Right lobe of liver (tissue), 6 donors: ENCODE data around the gene CUL3. TPM values are rescaled to one million over a fixed set of nuclear protein-coding genes. Genes with fewer than 3 reads are reported as not detected.

ENCODE experiments used
- ATAC-seq, 4 donors: fragments of 200-7000 bp; cut with Tn5 transposase; one replicate each; pipeline ENCODE4 v1.9.1; 2020; ENCODE audit warnings: mild to moderate bottlenecking in 4 of 4, moderate library complexity in 4 of 4
- DNase-seq, 3 donors: peaks; one replicate each; pipeline ENCODE4 v3.0.0-alpha.2; 2020
- H3K27ac ChIP-seq, 3 donors: fragments of 200-600 bp; one replicate each; pipeline ENCODE4 v1.8.0; 2022
- H3K27me3 ChIP-seq, 2 donors: fragments of 200-600 bp; one replicate each; pipeline ENCODE4 v1.8.0; 2022
- H3K36me3 ChIP-seq, 4 donors: fragments of 200-600 bp; sonication (generic) in 1 of 4; one replicate each; pipeline versions ENCODE4 v1.5.1 to v1.8.0; 2017 to 2022; ENCODE audit warnings: control low read depth in 1 of 4
- H3K4me1 ChIP-seq, 4 donors: fragments of 200-600 bp; sonication (generic) in 1 of 4; one replicate each; pipeline versions ENCODE4 v1.5.1 to v1.8.0; 2017 to 2022; ENCODE audit warnings: control low read depth in 1 of 4
- H3K4me3 ChIP-seq, 3 donors: fragments of 200-600 bp; one replicate each; pipeline ENCODE4 v1.8.0; 2022
- H3K9me3 ChIP-seq, 4 donors: fragments of 200-600 bp; sonication (generic) in 1 of 4; one replicate each; pipeline versions ENCODE4 v1.5.1 to v1.8.0; 2017 to 2022; ENCODE audit warnings: control low read depth in 1 of 4
- POLR2A ChIP-seq: fragments of 450-650 bp; IDR thresholded peaks from one replicate; pipeline ENCODE4 v1.6.1; 2017; ENCODE audit warnings: antibody characterized with exemption, mild to moderate bottlenecking
- WGBS: methylation state at CpG from one replicate; pipeline ENCODE4 v1.1.6; 2018; ENCODE audit warnings: low coverage, low lambda C conversion rate; ENCODE audit not compliant: insufficient coverage; ENCODE audit errors: missing lambda C conversion rate; 5-methylcytosine and 5-hydroxymethylcytosine counted together
- intact Hi-C, 2 donors: fragments of 100-400 bp; cut with DNase I; formaldehyde crosslinking; loops; one replicate each; pipeline versions ENCODE4 v1.11.2 to v1.14.1; 2022
- total RNA-seq, 6 experiments: library from RNA; depleted of rRNA in 2 of 6; stranded (reverse); fragments of >200 nt in 2 of 6; fragmentation: NEBNext Ultra II Directional in 3 of 6; extraction: Animal tissue kit (Norgen Biotek cat#: 25700) in 3 of 6; gene quantifications; one replicate each; pipeline versions ENCODE4 v1.1.0 to v1.2.4, GENCODE V29; 2016 to 2023
- TF ChIP-seq, protein P1 (sequence below), 4 donors: fragments of 200-600 bp in 3 of 4; fragments of 450-650 bp in 1 of 4; IDR thresholded peaks; one replicate each; pipeline versions ENCODE4 v1.5.1 to v1.8.0; 2016 to 2022; ENCODE audit warnings: antibody characterized with exemption in 4 of 4, mild to moderate bottlenecking in 2 of 4
- donor health status: DM: no; HTN: yes; CAD: no.
- donor health status: DM: no; HTN: no; CAD: no.
- donor health status: DM: no; HTN: no; CAD: no.
- donor health status: DM: no; HTN: yes; CAD: no.
- donor health status: DM: no; HTN: yes; CAD: no.

Gene CUL3
- total RNA-seq, 6 experiments from 2014 or later = 30.3 to 46.2 (median 40.3) TPM

DNA sequence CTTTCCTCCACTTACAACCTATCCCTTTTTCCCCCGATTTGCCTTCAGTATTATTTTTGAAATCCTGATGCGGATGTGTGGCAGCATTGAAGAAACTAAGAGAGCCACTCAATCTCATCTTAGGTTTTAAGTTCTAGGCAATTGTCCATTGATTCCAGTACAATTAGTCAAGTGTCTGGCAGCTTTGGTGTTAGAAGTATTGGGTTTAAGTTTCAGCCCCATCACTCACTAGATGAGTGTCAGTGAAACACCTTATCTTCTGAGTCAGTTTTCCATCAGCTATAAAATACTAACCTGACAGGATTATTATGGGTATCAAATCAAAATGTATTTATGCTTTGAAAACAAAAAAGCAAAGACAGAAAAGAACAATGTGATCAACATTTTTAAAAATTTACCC, 16.8 kb upstream of the CUL3 start:
- H3K27ac ChIP-seq = no peak overlapping the region
- intact Hi-C loops = no loop called here
- no peaks in the 10 kb centered on the region for H3K27me3 ChIP-seq
- no peak for ATAC-seq
- H3K9me3 ChIP-seq = no peaks in the 10 kb centered on the region
- no peaks in the 10 kb centered on the region for H3K36me3 ChIP-seq
- WGBS = 85% methylated on average over 2 of the region's 2 CpGs
- no peaks in the 10 kb centered on the region for H3K4me1 ChIP-seq
- no peak for DNase-seq
- no peak overlapping the region for H3K4me3 ChIP-seq
- TF ChIP-seq, protein P1, sequence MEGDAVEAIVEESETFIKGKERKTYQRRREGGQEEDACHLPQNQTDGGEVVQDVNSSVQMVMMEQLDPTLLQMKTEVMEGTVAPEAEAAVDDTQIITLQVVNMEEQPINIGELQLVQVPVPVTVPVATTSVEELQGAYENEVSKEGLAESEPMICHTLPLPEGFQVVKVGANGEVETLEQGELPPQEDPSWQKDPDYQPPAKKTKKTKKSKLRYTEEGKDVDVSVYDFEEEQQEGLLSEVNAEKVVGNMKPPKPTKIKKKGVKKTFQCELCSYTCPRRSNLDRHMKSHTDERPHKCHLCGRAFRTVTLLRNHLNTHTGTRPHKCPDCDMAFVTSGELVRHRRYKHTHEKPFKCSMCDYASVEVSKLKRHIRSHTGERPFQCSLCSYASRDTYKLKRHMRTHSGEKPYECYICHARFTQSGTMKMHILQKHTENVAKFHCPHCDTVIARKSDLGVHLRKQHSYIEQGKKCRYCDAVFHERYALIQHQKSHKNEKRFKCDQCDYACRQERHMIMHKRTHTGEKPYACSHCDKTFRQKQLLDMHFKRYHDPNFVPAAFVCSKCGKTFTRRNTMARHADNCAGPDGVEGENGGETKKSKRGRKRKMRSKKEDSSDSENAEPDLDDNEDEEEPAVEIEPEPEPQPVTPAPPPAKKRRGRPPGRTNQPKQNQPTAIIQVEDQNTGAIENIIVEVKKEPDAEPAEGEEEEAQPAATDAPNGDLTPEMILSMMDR (IDR thresholded peaks at IDR 0.05) = no peak
- no peak for TF ChIP-seq POLR2A

DNA sequence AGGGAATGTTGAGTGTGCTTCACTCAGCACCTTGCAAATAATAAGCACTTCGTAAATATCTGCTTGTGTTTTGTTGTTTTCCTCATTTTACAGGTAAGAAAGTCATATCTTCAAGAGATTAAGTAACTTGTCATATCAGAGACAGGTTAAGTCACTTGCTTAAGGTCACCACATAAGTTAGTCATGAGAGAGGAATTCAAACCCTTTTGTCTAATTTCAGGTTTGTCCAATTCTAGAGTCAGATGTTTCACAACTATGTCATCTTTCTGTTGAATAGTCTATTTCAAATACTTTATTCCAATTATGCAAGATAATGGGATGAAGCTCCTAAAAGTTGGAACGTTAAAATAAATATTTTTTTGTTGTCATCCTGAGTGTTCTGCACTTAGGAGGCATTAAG, 13.5 kb upstream of the CUL3 start:
- no peak for DNase-seq
- H3K36me3 ChIP-seq = no peaks in the 10 kb centered on the region
- no peak overlapping the region for H3K27ac ChIP-seq
- intact Hi-C loops = no loop called here
- no peaks in the 10 kb centered on the region for H3K27me3 ChIP-seq
- no peaks in the 10 kb centered on the region for H3K9me3 ChIP-seq
- no peaks in the 10 kb centered on the region for H3K4me1 ChIP-seq
- H3K4me3 ChIP-seq = no peak overlapping the region
- ATAC-seq = no peak
- TF ChIP-seq, protein P1 (IDR thresholded peaks at IDR 0.05) = no peak
- no peak for TF ChIP-seq POLR2A
- WGBS = 88% methylated on average over 2 of the region's 2 CpGs

DNA sequence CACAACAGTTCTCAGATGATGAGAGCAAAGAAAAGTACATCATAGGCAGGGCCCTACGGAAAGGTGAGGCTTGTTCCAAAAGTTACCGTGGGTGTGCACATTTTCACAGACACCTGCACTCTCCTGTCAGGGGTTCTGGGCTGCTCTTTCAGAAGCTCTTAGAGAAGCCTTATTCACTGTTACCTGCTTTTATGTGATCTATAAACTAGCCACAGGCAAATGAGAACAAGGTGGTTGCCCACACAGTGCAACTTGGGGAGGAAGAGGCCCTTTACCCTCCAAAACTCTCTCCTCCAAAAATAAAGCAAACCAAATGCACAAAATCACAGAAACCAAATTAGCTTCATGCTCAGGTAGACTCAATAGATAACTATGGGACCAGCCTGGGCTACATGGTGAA, 11.1 kb upstream of the CUL3 start:
- Histone ChIP-seq H3K9me3 (no peaks in the 10 kb centered on the region), H3K27ac (no peak overlapping the region), H3K4me1 (no peaks in the 10 kb centered on the region), H3K4me3 (no peak overlapping the region), H3K27me3 (no peaks in the 10 kb centered on the region), H3K36me3 (no peaks in the 10 kb centered on the region)
- ATAC-seq (no peak), DNase-seq (no peak)
- 100% methylated on average over 2 of the region's 2 CpGs for WGBS
- TF ChIP-seq POLR2A = no peak
- TF ChIP-seq, protein P1 (IDR thresholded peaks at IDR 0.05) = no peak
- intact Hi-C loops = no loop called here

DNA sequence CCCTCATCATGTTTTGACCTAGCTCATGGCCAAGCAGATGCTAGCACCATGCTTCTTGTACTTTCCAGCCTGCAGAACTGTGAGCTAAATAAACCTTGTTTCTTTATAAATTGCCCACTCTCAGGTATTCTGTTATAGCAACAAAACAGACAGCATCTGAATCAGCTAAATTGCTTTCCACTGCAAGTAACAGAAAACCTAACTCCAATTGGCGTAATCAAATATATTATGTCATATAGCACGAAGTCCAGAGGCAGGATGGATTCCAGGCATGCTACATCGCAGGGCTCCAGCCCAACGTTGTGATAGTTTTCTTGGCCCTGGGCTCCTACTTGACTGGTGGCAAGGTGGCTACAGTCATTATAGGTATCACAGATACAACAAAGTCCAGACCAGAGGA, 10.4 kb upstream of the CUL3 start:
- no peaks in the 10 kb centered on the region for H3K27me3 ChIP-seq
- H3K36me3 ChIP-seq = no peaks in the 10 kb centered on the region
- TF ChIP-seq POLR2A = no peak
- TF ChIP-seq, protein P1 (IDR thresholded peaks at IDR 0.05) = no peak
- H3K4me1 ChIP-seq = no peaks in the 10 kb centered on the region
- H3K4me3 ChIP-seq = no peak overlapping the region
- DNase-seq = no peak
- intact Hi-C loops = no loop called here
- ATAC-seq = no peak
- H3K27ac ChIP-seq = no peak overlapping the region
- H3K9me3 ChIP-seq = no peaks in the 10 kb centered on the region
- WGBS = 83% methylated on average over 4 of the region's 4 CpGs

DNA sequence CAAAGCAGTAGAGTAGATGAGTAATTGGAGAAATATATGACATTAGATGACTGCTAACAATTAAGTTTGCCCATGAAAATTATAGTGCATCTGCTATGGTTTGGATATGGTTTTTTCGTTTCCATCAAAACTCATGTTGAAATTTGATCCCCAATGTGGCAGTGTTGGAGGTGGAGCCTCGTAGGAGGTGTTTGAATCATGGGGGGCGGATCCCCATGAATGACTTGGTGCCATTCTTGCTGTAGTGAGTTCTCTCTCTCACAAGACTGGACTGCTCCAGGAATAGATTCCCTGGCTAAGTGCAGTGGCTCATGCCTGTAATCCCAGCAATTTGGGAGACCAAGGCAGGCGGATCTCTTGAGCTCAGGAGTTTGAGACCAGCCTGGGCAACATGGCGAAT, 9.7 kb upstream of the CUL3 start:
- intact Hi-C loops = no loop called here
- DNase-seq (no peak), ATAC-seq (no peak)
- H3K27ac ChIP-seq = no peak overlapping the region
- H3K9me3 ChIP-seq = no peaks in the 10 kb centered on the region
- no peaks in the 10 kb centered on the region for H3K36me3 ChIP-seq
- H3K27me3 ChIP-seq = no peaks in the 10 kb centered on the region
- no peaks in the 10 kb centered on the region for H3K4me1 ChIP-seq
- 83% methylated on average over 4 of the region's 5 CpGs for WGBS
- no peak overlapping the region for H3K4me3 ChIP-seq
- TF ChIP-seq POLR2A = no peak
- TF ChIP-seq, protein P1 (IDR thresholded peaks at IDR 0.05) = no peak
